T-helper 2 cell treated with Interferon-gamma antibody and Interleukin-4, amounts not matched to agents 100 ng/mL and 5 ng/mL, for 36 hours (primary cell): ENCODE results near the gene TTLL5. TPM values are rescaled to one million over a fixed set of nuclear protein-coding genes. Genes with fewer than 3 reads are reported as not detected.

Experiments used
- intact Hi-C: fragments of 100-400 bp; cut with micrococcal nuclease; formaldehyde crosslinking; loops from one replicate; pipeline ENCODE4 v1.15.1; 2023
- total RNA-seq: library from RNA; stranded (reverse); gene quantifications from 2 replicates; pipeline ENCODE4 v1.2.3, GENCODE V29; 2022

Gene TTLL5
- total RNA-seq, 1 donor from 2014 or later: 33.6 TPM

GRCh38 chr14:75700295-75700694 lies 39.2 kb downstream of the TTLL5 start:
- intact Hi-C loops: no loop called here

GRCh38 chr14:75702122-75702521 lies 41.1 kb downstream of the TTLL5 start:
- intact Hi-C loops: no loop called here

- intact Hi-C loops: no loop called here
Observed at GRCh38 chr14:75702616-75703261, 41.7 kb downstream of the TTLL5 start.

- intact Hi-C loops: no loop called here
Observed at GRCh38 chr14:75703467-75703866, 42.4 kb downstream of the TTLL5 start.

- intact Hi-C loops: no loop called here
Observed at GRCh38 chr14:75705014-75705413, 44.0 kb downstream of the TTLL5 start.

- intact Hi-C loops: loop anchor here (1.0 kb wide), 1 partner anchor 273 kb away; no protein-coding TSS in a partner anchor
Observed at GRCh38 chr14:75709207-75709812, 48.3 kb downstream of the TTLL5 start.

- intact Hi-C loops: no loop called here
Observed at GRCh38 chr14:75711105-75711795, 50.2 kb downstream of the TTLL5 start.

- intact Hi-C loops: no loop called here
Observed at GRCh38 chr14:75711796-75712211, 50.8 kb downstream of the TTLL5 start.

- intact Hi-C loops: no loop called here
Observed at GRCh38 chr14:75714991-75715390, 53.9 kb downstream of the TTLL5 start.

GRCh38 chr14:75715926-75716780 lies 55.1 kb downstream of the TTLL5 start:
- intact Hi-C loops: no loop called here

- intact Hi-C loops: no loop called here
Observed at GRCh38 chr14:75717729-75718128, 56.7 kb downstream of the TTLL5 start.

GRCh38 chr14:75718199-75718598 lies 57.2 kb downstream of the TTLL5 start:
- intact Hi-C loops: no loop called here

GRCh38 chr14:75720116-75720515 lies 59.1 kb downstream of the TTLL5 start:
- intact Hi-C loops: no loop called here

GRCh38 chr14:75720842-75721498 lies 59.9 kb downstream of the TTLL5 start:
- intact Hi-C loops: no loop called here

GRCh38 chr14:75723716-75724115 lies 62.7 kb downstream of the TTLL5 start:
- intact Hi-C loops: no loop called here

GRCh38 chr14:75724414-75725204 lies 63.6 kb downstream of the TTLL5 start:
- intact Hi-C loops: no loop called here

- intact Hi-C loops: no loop called here
Observed at GRCh38 chr14:75725481-75725880, 64.4 kb downstream of the TTLL5 start.

GRCh38 chr14:75726321-75726720 lies 65.3 kb downstream of the TTLL5 start:
- intact Hi-C loops: no loop called here

- intact Hi-C loops: no loop called here
Observed at GRCh38 chr14:75727124-75727523, 66.1 kb downstream of the TTLL5 start.

GRCh38 chr14:75732888-75733287 lies 71.8 kb downstream of the TTLL5 start:
- intact Hi-C loops: no loop called here
